Measurements from ENCODE around the gene CASR.
"Not testable (repeated sequence)": the region's sequence is repeated elsewhere in the genome, so short reads cannot be mapped to it uniquely, and the experiment has no call there.

Gene CASR

DNA sequence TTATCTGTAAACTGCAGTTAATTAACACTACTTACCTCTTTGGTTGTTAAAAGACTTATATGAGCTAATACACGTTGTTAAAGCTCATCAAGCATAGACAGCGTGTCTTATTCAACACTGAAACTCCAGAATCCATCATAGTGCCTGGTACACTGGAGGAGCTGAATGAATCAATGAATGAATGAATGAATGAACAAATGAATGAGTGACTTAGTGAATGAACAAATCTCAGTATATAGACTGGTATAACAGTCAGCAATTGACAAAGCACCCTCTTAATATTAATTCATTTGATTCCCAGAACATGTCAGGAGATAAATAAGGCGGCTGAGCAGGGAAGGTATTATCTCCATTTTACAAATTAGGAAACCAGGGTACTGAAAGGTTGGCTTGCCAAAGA lies 7.1 kb downstream of the CASR start:
- no peak overlapping the region for H3K27ac Mint-ChIP-seq
- ATAC-seq (no peak), DNase-seq (no peak)
- H3K36me3 Mint-ChIP-seq (ENCODE audit: low read depth) = no peaks in the 10 kb centered on the region
- H3K9me3 Mint-ChIP-seq = no peaks in the 10 kb centered on the region
- H3K4me3 Mint-ChIP-seq = no peak overlapping the region
- H3K4me1 Mint-ChIP-seq = no peaks in the 10 kb centered on the region
- H3K27me3 Mint-ChIP-seq = peaks cover 51% of the 10 kb centered on the region

DNA sequence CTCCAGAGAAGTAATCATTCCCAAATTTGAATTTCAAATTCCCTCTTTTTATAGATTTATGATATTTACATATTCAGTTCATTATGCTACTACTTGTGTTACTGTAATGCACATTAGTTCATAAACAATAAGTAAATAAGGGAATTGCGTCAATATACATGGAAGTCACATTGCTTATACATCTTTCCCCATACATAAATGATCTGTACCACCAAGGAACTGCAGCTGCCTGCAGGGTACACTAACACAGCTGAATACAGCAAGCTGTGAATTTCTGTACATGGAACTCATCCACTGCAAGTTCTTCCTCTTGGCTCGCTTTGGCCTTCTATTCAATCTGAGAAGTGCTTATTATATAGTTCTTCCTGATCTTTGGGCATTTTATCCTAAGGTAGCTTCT lies 15.5 kb downstream of the CASR start:
- Mint-ChIP-seq H3K36me3 (ENCODE audit: low read depth) (no peaks in the 10 kb centered on the region), H3K4me3 (no peak overlapping the region), H3K27ac (no peak overlapping the region), H3K27me3 (peaks cover 10% of the 10 kb centered on the region), H3K9me3 (no peaks in the 10 kb centered on the region), H3K4me1 (no peaks in the 10 kb centered on the region)
- DNase-seq (no peak), ATAC-seq (no peak)

DNA sequence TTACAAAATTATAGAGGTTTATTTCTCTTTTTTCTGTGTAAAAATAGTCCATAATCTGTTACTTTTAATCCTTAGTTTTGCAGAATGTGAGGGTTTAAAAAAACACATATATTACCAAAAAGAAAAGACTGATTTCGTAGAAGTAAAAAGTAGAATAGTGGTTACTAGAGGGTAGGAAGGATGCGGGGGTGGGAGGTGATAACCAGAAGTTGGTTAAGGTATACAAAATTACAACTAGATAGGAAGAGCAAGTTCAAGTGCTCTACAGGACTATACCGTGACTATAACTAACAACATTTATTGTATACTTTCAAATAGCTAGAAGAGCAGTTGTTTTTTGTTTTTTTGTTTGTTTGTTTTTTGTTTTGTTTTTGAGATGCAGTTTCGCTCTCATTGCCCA lies 16.1 kb downstream of the CASR start:
- no peak for ATAC-seq
- Mint-ChIP-seq H3K36me3 (ENCODE audit: low read depth) (no peaks in the 10 kb centered on the region), H3K4me3 (no peak overlapping the region), H3K9me3 (no peaks in the 10 kb centered on the region), H3K4me1 (no peaks in the 10 kb centered on the region), H3K27me3 (peaks cover 9% of the 10 kb centered on the region), H3K27ac (no peak overlapping the region)
- DNase-seq = no peak

- H3K27me3 Mint-ChIP-seq = peaks cover 6% of the 10 kb centered on the region
- ATAC-seq = no peak
Measured at GRCh38 chr3:122200661-122201060, 17.2 kb downstream of the CASR start.

DNA sequence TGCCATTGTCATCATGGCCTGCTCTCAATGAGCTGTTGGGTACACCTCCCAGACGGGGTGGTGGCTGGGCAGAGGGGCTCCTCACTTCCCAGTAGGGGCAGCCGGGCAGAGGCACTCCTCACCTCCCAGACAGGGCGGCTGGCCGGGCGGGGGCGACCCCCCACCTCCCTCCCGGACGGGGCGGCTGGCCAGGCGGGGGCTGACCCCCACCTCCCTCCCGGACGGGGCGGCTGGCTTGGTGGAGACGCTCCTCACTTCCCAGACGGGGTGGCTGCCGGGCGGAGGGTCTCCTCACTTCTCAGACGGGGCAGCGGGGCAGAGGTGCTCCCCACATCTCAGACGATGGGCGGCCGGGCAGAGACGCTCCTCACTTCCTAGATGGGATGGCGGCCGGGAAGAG lies 18.0 kb downstream of the CASR start:
- H3K9me3 Mint-ChIP-seq; DNase-seq; H3K4me3 Mint-ChIP-seq; H3K36me3 Mint-ChIP-seq (ENCODE audit: low read depth); H3K4me1 Mint-ChIP-seq; H3K27ac Mint-ChIP-seq; ATAC-seq; H3K27me3 Mint-ChIP-seq: not testable (repeated sequence)

More at GRCh38 chr3:122200661-122201060, 17.2 kb downstream of the CASR start:
- H3K4me1 Mint-ChIP-seq = no peaks in the 10 kb centered on the region
- no peaks in the 10 kb centered on the region for H3K36me3 Mint-ChIP-seq (ENCODE audit: low read depth)
- no peak overlapping the region for H3K4me3 Mint-ChIP-seq
- H3K27ac Mint-ChIP-seq = no peak overlapping the region
- H3K9me3 Mint-ChIP-seq = no peaks in the 10 kb centered on the region
- no peak for DNase-seq

DNA sequence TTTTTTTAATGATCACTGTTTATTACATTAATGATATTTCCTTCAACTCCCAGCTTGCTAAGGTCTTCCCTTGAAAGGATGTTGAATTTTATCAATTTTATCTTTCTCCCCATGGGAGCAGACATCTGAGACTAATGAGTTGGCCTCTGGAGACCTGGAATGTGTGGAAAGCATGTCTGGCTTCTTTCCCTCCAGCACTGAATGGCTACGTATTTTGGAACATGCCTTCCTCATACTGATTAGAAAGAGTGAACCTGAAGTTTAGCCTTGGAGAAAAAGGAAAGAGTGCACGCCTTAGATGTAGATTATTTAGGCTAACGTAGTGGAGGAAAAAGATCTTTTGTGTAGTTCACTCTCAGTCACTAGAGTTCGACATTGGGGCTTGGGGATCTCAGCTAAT lies 25.1 kb downstream of the CASR start:
- H3K36me3 Mint-ChIP-seq (ENCODE audit: low read depth) = no peaks in the 10 kb centered on the region
- ATAC-seq = no peak

GRCh38 chr3:122213650-122214049 lies 30.2 kb downstream of the CASR start:
- Mint-ChIP-seq H3K4me3 (no peak overlapping the region), H3K36me3 (ENCODE audit: low read depth) (no peaks in the 10 kb centered on the region), H3K27me3 (peaks cover 16% of the 10 kb centered on the region), H3K27ac (no peak overlapping the region), H3K9me3 (no peaks in the 10 kb centered on the region), H3K4me1 (no peaks in the 10 kb centered on the region)
- DNase-seq (no peak), ATAC-seq (no peak)

More for the DNA sequence above, 25.1 kb downstream of the CASR start:
- Mint-ChIP-seq H3K27ac (no peak overlapping the region), H3K4me3 (no peak overlapping the region), H3K4me1 (no peaks in the 10 kb centered on the region), H3K27me3 (peaks cover 8% of the 10 kb centered on the region), H3K9me3 (no peaks in the 10 kb centered on the region)
- DNase-seq = no peak

DNA sequence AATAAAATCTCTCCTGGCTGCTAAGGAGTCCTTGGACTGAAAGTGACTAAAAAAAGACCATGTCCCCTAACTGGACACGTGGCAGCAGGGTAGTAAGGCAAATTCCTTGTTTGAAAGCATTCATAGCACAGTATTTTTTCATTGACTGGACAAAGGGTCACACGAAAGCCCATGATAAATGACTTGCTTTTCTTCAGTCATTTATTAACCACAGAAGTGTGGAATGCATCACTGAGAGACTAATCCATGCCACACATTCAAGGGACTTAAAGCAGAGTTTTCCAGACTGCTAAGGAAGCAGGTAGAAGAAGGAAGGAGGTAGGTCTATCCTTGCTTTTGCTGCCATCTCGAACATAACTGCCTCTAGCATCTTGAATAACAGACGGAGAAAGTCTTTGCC lies 31.2 kb downstream of the CASR start:
- no peaks in the 10 kb centered on the region for H3K4me1 Mint-ChIP-seq
- H3K27me3 Mint-ChIP-seq = peaks cover 23% of the 10 kb centered on the region
- ATAC-seq (no peak), DNase-seq (no peak)
- no peaks in the 10 kb centered on the region for H3K9me3 Mint-ChIP-seq
- H3K36me3 Mint-ChIP-seq (ENCODE audit: low read depth) = no peaks in the 10 kb centered on the region
- no peak overlapping the region for H3K27ac Mint-ChIP-seq
- no peak overlapping the region for H3K4me3 Mint-ChIP-seq

DNA sequence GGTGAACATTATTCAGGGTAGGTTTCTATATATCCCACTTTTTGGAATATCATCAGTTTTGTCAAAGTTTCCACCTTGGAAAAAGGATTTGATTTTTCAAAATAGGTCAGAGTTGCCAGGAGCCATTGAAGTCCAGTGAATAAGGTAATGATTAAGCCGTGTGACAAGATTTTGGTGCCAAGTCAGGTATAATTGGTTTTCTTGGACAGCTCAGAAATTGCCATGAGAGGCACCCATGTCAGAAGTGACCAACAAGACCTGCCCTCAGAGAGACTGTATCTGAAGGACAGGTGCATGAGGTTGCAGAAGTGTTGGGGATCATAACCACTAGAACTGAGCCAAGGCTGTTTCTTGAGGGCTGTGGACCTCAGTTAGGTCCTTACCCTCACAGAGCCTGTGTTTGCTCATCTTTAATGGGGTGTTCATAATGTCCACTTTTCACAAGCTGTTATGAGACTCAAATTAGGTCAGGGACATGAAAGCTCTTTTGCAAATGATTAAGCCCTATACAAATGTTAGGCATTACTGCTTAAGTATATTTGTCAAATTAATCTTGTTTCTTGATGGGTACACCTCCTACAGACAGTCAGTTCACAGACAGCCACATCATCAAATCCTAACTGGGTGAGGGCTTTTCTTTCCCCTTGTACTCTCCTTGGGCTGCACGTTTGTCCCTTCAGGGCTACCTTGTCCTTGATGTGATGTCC lies 32.3 kb downstream of the CASR start:
- no peaks in the 10 kb centered on the region for H3K4me1 Mint-ChIP-seq
- no peak overlapping the region for H3K27ac Mint-ChIP-seq
- H3K36me3 Mint-ChIP-seq (ENCODE audit: low read depth) = no peaks in the 10 kb centered on the region
- no peak overlapping the region for H3K4me3 Mint-ChIP-seq
- no peak for ATAC-seq
- H3K27me3 Mint-ChIP-seq = peaks cover 28% of the 10 kb centered on the region
- no peak for DNase-seq
- no peaks in the 10 kb centered on the region for H3K9me3 Mint-ChIP-seq

GRCh38 chr3:122217901-122218300 lies 34.4 kb downstream of the CASR start:
- no peak for ATAC-seq
- Mint-ChIP-seq H3K4me3 (no peak overlapping the region), H3K27me3 (peaks cover 40% of the 10 kb centered on the region), H3K9me3 (peaks cover 4% of the 10 kb centered on the region), H3K36me3 (ENCODE audit: low read depth) (no peaks in the 10 kb centered on the region), H3K4me1 (no peaks in the 10 kb centered on the region), H3K27ac (no peak overlapping the region)
- no peak for DNase-seq

GRCh38 chr3:122219242-122219872 lies 35.9 kb downstream of the CASR start:
- peaks cover 43% of the 10 kb centered on the region for H3K27me3 Mint-ChIP-seq
- H3K9me3 Mint-ChIP-seq = peaks cover 6% of the 10 kb centered on the region
- no peaks in the 10 kb centered on the region for H3K36me3 Mint-ChIP-seq (ENCODE audit: low read depth)
- no peaks in the 10 kb centered on the region for H3K4me1 Mint-ChIP-seq
- DNase-seq (no peak), ATAC-seq (no peak)
- H3K27ac Mint-ChIP-seq = no peak overlapping the region
- no peak overlapping the region for H3K4me3 Mint-ChIP-seq

DNA sequence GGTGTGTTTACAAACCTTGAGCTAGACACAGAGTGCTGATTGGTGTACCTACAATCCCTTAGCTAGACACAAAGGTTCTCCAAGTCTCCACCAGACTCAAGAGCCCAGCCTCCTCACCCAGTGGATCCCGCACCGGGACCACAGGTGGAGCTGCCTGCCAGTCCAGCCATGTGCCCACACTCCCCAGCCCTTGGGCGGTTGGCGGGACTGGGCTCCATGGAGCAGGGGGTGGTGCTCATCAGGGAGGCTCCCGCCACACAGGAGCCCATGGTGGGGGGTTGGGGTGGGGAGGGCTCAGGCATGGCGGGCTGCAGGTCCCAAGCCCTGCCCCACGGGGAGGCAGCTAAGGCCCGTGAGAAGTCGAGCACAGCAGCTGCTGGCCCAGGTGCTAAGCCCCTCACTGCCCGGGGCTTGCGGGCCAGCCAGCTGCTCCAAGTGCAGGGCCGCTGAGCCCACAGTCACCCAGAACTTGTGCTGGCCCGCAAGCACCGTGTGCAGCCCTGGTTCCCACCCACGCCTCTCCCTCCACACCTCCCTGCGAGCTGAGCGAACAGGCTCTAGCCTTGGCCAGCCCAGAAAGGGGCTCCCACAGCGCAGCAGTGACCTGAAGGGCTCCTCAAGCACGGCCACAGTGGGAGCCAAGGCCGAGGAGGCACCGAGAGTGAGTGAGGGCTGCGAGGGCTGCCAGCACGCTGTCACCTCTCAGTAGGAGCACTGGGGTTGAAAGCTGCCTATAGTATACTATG lies 43.7 kb downstream of the CASR start:
- Mint-ChIP-seq H3K4me3 (no peak overlapping the region), H3K4me1 (peaks cover 2% of the 10 kb centered on the region), H3K36me3 (ENCODE audit: low read depth) (no peaks in the 10 kb centered on the region), H3K9me3 (peaks cover 6% of the 10 kb centered on the region), H3K27me3 (peaks cover 10% of the 10 kb centered on the region), H3K27ac (no peak overlapping the region)
- DNase-seq (no peak), ATAC-seq (no peak)

GRCh38 chr3:122230174-122230573 lies 46.7 kb downstream of the CASR start:
- Mint-ChIP-seq H3K4me1 (peaks cover 30% of the 10 kb centered on the region), H3K4me3 (no peak overlapping the region), H3K36me3 (ENCODE audit: low read depth) (no peaks in the 10 kb centered on the region), H3K9me3 (no peaks in the 10 kb centered on the region), H3K27me3 (peaks cover 6% of the 10 kb centered on the region), H3K27ac (no peak overlapping the region)
- ATAC-seq (no peak), DNase-seq (no peak)

- Mint-ChIP-seq H3K36me3 (ENCODE audit: low read depth) (no peaks in the 10 kb centered on the region), H3K27ac (no peak overlapping the region), H3K27me3 (peaks cover 6% of the 10 kb centered on the region), H3K4me3 (no peak overlapping the region), H3K4me1 (peaks cover 30% of the 10 kb centered on the region), H3K9me3 (no peaks in the 10 kb centered on the region)
- DNase-seq (no peak), ATAC-seq (no peak)
Measured at GRCh38 chr3:122231465-122232157, 48.1 kb downstream of the CASR start.
